SK-N-SH treated with all-trans-retinoic acid at 6 μM for 48 hours (cell line): Measurements from ENCODE around the gene DUSP16.

Experiments
- ATAC-seq: fragments of 200-7000 bp; cut with Tn5 transposase; 3 replicates; pipeline ENCODE4 v1.9.1; 2020; ENCODE audit warnings: mild to moderate bottlenecking, moderate library complexity
- BACH2 ChIP-seq: fragments of 250-450 bp; sonication (Bioruptor Pico); IDR thresholded peaks from 2 replicates; pipeline ENCODE4 v1.9.0; 2021; ENCODE audit warnings: mild to moderate bottlenecking, borderline replicate concordance
- CSDC2 ChIP-seq: fragments of 250-450 bp; sonication (Bioruptor Pico); IDR thresholded peaks from 2 replicates; pipeline ENCODE4 v1.5.0; 2020; ENCODE audit warnings: mild to moderate bottlenecking, moderate library complexity
- ESRRG ChIP-seq: fragments of 250-450 bp; sonication (Bioruptor Pico); IDR thresholded peaks from 2 replicates; pipeline ENCODE4 v1.6.1; 2021; ENCODE audit warnings: mild to moderate bottlenecking
- GLIS3 ChIP-seq: fragments of 250-450 bp; sonication (Bioruptor Pico); IDR thresholded peaks from 2 replicates; pipeline ENCODE4 v1.5.0; 2020; ENCODE audit warnings: mild to moderate bottlenecking, moderate library complexity
- OSR1 ChIP-seq: fragments of 250-450 bp; sonication (Bioruptor Pico); IDR thresholded peaks from 2 replicates; pipeline ENCODE4 v1.8.0; 2022; ENCODE audit warnings: moderate library complexity, mild to moderate bottlenecking, inconsistent platforms
- PPARA ChIP-seq: fragments of 250-450 bp; sonication (Bioruptor Pico); IDR thresholded peaks from 2 replicates; pipeline ENCODE4 v1.5.0; 2020; ENCODE audit warnings: mild to moderate bottlenecking, borderline replicate concordance
- RARB ChIP-seq: fragments of 250-450 bp; sonication (Bioruptor Pico); IDR thresholded peaks from 2 replicates; pipeline ENCODE4 v1.8.0; 2021; ENCODE audit warnings: mild to moderate bottlenecking, moderate library complexity
- SNAI2 ChIP-seq: fragments of 250-450 bp; sonication (Bioruptor Pico); IDR thresholded peaks from 2 replicates; pipeline ENCODE4 v1.5.0; 2020; ENCODE audit warnings: mild to moderate bottlenecking, moderate library complexity
- TCF4 ChIP-seq: fragments of 250-450 bp; sonication (Bioruptor Pico); IDR thresholded peaks from 2 replicates; pipeline ENCODE4 v1.8.0; 2021; ENCODE audit warnings: mild to moderate bottlenecking, moderate library complexity, borderline replicate concordance
- TOX ChIP-seq: fragments of 250-450 bp; sonication (Bioruptor Pico); IDR thresholded peaks from 2 replicates; pipeline ENCODE4 v1.8.0; 2021; ENCODE audit warnings: mild to moderate bottlenecking, moderate library complexity, borderline replicate concordance
- ZC3H10 ChIP-seq: fragments of 250-450 bp; sonication (Bioruptor Pico); IDR thresholded peaks from 2 replicates; pipeline ENCODE4 v1.5.1; 2021; ENCODE audit warnings: mild to moderate bottlenecking, moderate library complexity
- ZFP3 ChIP-seq: fragments of 250-450 bp; sonication (Bioruptor Pico); IDR thresholded peaks from 2 replicates; pipeline ENCODE4 v1.5.0; 2020; ENCODE audit warnings: mild to moderate bottlenecking, moderate library complexity
- ZFP30 ChIP-seq: fragments of 450-650 bp; formaldehyde crosslinking; IDR thresholded peaks from 2 replicates; pipeline ENCODE4 v1.5.0; 2022; ENCODE audit warnings: mild to moderate bottlenecking, moderate library complexity
- ZNF565 ChIP-seq: fragments of 450-650 bp; formaldehyde crosslinking; conservative IDR thresholded peaks from 2 replicates; pipeline ENCODE4 v1.5.0; 2020; ENCODE audit warnings: low read depth, mild to moderate bottlenecking, moderate library complexity
- ZNF70 ChIP-seq: fragments of 450-650 bp; formaldehyde crosslinking; IDR thresholded peaks from 2 replicates; pipeline ENCODE4 v1.5.0; 2020; ENCODE audit warnings: mild to moderate bottlenecking, moderate library complexity
- ZNF8 ChIP-seq: fragments of 450-650 bp; formaldehyde crosslinking; IDR thresholded peaks from 2 replicates; pipeline ENCODE4 v1.5.0; 2020; ENCODE audit warnings: mild to moderate bottlenecking, moderate library complexity
- TF ChIP-seq, protein P1 (sequence below): fragments of 250-450 bp; sonication (Bioruptor Pico); IDR thresholded peaks from 2 replicates; pipeline ENCODE4 v1.8.0; 2021; ENCODE audit warnings: low read depth, mild to moderate bottlenecking, moderate library complexity, borderline replicate concordance
- TF ChIP-seq, protein P2 (sequence below): fragments of 250-450 bp; sonication (Bioruptor Pico); IDR thresholded peaks from 2 replicates; pipeline ENCODE4 v1.8.0; 2020; ENCODE audit warnings: mild to moderate bottlenecking, moderate library complexity, borderline replicate concordance
- TF ChIP-seq, protein P3 (sequence below): fragments of 250-450 bp; sonication (Bioruptor Pico); IDR thresholded peaks from 2 replicates; pipeline ENCODE4 v1.5.1; 2021; ENCODE audit warnings: mild to moderate bottlenecking, moderate library complexity
- TF ChIP-seq, protein P4 (sequence below): fragments of 250-450 bp; sonication (Bioruptor Pico); IDR thresholded peaks from 2 replicates; pipeline ENCODE4 v1.5.1; 2020; ENCODE audit warnings: low read depth, mild to moderate bottlenecking, moderate library complexity

The DUSP16 gene

DNA sequence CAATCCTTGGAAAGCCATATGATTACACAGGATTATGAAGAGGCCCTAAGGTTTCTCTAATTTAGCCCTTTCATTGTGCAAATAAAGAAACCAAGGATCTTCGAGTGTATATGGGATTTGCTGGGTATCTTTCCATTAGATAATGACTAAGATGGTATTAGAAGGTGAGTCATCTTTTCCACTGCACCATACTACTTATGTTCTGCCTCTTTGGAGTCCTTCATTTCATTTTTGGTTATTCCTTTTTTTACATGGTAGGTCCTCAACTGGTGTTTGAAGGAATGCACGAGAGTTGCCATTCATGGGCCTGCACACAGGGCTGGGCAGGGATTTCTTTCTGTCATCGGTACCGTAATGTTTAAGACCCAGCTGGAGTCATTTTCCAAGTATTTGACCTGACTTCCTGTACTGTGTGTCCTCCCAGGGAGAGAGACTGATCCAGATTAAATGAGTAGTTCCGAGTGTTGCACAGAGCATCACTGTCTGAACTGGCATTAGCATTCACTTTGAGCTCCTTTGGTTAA lies 120.1 kb downstream of the DUSP16 start:
- ATAC-seq, result peak; percentile 63
- TF ChIP-seq PPARA (CRISPR knock-in tag) (no peak), ZC3H10 (CRISPR knock-in tag) (no peak), ZFP3 (CRISPR knock-in tag) (0 out of 2 replicates have a peak, but pooled peaks have one; percentile 38)

DNA sequence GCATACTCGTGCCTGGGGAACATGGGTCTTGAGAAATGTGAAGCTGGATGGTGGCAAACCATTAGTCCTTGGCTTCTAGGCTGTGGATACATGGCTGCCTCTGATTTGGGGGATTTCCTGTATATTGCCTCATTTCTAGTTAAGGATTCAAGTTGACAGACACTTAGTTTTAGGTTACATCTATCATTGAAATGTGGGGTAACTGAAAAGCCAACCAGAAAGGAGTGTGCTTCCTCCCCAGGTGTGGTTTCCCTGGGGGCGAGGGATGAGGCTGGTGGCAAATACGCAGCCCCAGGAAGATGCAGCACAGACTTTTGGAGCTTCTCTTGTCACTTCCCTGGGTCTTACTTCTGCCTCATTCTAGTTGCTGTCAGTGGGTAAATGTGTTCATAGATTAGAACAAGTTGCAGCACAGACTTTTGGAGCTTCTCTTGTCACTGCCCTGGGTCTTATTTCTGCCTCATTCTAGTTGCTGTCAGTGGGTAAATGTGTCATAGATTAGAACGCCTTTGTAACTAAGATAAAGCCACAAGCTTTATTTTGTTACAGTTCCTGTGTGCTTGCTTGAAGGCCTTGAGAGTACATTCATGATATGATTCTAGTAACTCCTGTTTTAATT lies 120.7 kb downstream of the DUSP16 start:
- TF ChIP-seq ZNF8 (CRISPR knock-in tag) (no peak), ZFP3 (CRISPR knock-in tag) (no peak), TOX (no peak), ZNF565 (no peak)
- TF ChIP-seq, all 23 proteins: peak for 0
- ATAC-seq, result peak; percentile 38

DNA sequence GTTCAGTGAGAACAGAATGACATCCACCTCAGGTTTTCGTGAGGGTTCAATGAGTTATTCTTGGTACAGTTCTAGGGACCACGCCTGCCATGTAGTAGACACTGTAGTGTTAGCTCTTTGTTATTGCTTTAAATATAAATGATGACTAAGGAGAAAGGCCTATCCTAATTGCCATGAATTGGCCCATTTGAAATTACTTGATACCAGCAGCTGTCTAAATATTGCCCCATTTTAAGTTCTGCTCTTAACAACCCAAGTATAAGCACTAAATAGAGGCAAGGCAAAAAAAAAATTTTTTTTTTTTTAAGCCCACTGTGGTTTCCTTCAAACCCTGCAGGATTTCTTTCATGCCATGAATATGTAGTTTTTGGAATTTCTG lies 121.2 kb downstream of the DUSP16 start:
- no peak for ATAC-seq
- TF ChIP-seq, protein P1, sequence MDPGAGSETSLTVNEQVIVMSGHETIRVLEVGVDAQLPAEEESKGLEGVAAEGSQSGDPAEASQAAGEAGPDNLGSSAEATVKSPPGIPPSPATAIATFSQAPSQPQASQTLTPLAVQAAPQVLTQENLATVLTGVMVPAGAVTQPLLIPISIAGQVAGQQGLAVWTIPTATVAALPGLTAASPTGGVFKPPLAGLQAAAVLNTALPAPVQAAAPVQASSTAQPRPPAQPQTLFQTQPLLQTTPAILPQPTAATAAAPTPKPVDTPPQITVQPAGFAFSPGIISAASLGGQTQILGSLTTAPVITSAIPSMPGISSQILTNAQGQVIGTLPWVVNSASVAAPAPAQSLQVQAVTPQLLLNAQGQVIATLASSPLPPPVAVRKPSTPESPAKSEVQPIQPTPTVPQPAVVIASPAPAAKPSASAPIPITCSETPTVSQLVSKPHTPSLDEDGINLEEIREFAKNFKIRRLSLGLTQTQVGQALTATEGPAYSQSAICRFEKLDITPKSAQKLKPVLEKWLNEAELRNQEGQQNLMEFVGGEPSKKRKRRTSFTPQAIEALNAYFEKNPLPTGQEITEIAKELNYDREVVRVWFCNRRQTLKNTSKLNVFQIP, result no peak
- TF ChIP-seq, protein P2, sequence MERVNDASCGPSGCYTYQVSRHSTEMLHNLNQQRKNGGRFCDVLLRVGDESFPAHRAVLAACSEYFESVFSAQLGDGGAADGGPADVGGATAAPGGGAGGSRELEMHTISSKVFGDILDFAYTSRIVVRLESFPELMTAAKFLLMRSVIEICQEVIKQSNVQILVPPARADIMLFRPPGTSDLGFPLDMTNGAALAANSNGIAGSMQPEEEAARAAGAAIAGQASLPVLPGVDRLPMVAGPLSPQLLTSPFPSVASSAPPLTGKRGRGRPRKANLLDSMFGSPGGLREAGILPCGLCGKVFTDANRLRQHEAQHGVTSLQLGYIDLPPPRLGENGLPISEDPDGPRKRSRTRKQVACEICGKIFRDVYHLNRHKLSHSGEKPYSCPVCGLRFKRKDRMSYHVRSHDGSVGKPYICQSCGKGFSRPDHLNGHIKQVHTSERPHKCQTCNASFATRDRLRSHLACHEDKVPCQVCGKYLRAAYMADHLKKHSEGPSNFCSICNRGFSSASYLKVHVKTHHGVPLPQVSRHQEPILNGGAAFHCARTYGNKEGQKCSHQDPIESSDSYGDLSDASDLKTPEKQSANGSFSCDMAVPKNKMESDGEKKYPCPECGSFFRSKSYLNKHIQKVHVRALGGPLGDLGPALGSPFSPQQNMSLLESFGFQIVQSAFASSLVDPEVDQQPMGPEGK (CRISPR knock-in tag), result no peak
- no peak for TF ChIP-seq ZNF565

DNA sequence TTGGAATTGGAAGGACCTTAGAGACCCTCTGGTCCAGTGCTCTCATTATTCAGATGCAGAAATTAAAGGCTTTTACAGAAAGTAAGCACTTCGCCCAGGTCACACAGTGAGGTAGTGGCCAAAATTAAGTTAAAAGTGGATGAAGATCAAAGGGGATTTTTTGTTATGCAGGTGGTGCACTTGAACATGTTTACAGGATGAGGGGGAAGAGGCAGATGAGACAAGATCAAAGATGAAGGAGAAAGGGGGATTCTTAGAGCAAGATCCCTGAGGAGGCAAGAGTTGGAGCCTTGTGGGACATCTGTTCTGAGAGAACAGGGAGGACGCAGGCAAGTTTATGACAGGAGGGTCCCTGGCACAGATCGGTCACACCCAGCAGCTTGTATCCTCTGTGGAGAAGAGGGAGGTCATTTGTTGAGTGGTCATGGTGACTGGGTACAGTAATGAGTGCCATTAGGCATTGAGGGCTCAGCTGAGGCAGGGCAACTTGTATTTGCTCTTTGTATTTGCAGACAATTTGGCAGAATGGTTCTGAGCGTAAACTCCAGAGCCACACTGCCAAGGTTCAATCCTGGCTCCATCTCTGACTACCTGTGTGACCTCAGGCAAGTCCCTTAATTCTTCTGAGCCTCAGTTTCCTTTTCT lies 121.8 kb downstream of the DUSP16 start:
- TF ChIP-seq RARB (CRISPR knock-in tag) (no peak), ESRRG (CRISPR knock-in tag) (no peak), ZFP30 (CRISPR knock-in tag) (no peak), ZNF565 (no peak), OSR1 (CRISPR knock-in tag) (no peak), ZNF8 (CRISPR knock-in tag) (no peak), BACH2 (CRISPR knock-in tag) (no peak), CSDC2 (CRISPR knock-in tag) (no peak), ZC3H10 (CRISPR knock-in tag) (no peak), GLIS3 (CRISPR knock-in tag) (no peak), TOX (no peak), ZNF70 (CRISPR knock-in tag) (no peak), SNAI2 (no peak), PPARA (CRISPR knock-in tag) (no peak), ZFP3 (CRISPR knock-in tag) (no peak), TCF4 (CRISPR knock-in tag) (no peak)
- TF ChIP-seq, protein P3, sequence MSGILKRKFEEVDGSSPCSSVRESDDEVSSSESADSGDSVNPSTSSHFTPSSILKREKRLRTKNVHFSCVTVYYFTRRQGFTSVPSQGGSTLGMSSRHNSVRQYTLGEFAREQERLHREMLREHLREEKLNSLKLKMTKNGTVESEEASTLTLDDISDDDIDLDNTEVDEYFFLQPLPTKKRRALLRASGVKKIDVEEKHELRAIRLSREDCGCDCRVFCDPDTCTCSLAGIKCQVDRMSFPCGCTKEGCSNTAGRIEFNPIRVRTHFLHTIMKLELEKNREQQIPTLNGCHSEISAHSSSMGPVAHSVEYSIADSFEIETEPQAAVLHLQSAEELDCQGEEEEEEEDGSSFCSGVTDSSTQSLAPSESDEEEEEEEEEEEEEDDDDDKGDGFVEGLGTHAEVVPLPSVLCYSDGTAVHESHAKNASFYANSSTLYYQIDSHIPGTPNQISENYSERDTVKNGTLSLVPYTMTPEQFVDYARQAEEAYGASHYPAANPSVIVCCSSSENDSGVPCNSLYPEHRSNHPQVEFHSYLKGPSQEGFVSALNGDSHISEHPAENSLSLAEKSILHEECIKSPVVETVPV (CRISPR knock-in tag), result no peak
- TF ChIP-seq, protein P4, sequence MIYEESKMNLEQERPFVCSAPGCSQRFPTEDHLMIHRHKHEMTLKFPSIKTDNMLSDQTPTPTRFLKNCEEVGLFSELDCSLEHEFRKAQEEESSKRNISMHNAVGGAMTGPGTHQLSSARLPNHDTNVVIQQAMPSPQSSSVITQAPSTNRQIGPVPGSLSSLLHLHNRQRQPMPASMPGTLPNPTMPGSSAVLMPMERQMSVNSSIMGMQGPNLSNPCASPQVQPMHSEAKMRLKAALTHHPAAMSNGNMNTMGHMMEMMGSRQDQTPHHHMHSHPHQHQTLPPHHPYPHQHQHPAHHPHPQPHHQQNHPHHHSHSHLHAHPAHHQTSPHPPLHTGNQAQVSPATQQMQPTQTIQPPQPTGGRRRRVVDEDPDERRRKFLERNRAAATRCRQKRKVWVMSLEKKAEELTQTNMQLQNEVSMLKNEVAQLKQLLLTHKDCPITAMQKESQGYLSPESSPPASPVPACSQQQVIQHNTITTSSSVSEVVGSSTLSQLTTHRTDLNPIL (CRISPR knock-in tag), result no peak
- TF ChIP-seq, protein P1, result no peak
- ATAC-seq, result no peak
